ENCODE results near the gene RDH13.

RDH13 gene

GRCh38 chr19:55091126-55091910 lies 28.4 kb upstream of the RDH13 start:
- no peak for DNase-seq

DNA sequence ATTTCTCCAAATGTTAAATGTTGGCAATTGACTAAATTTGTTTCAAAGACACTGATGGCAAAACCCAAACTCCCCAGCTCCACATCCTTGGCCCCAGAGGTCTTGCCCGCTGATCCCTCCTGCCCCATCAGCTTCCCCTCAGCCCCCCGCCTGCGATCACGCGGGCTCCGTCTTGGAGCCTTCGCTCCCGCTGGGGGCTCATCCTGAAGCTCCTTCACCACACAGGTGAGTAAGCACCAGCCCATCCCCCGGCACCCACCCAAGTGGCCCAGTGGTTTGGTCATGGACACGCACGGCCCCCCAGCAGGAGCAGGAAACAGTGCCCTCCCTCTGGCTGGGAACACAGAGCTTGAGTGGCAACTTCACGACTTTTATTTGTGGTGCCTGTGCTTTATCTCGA lies 27.6 kb upstream of the RDH13 start:
- DNase-seq = no peak

DNA sequence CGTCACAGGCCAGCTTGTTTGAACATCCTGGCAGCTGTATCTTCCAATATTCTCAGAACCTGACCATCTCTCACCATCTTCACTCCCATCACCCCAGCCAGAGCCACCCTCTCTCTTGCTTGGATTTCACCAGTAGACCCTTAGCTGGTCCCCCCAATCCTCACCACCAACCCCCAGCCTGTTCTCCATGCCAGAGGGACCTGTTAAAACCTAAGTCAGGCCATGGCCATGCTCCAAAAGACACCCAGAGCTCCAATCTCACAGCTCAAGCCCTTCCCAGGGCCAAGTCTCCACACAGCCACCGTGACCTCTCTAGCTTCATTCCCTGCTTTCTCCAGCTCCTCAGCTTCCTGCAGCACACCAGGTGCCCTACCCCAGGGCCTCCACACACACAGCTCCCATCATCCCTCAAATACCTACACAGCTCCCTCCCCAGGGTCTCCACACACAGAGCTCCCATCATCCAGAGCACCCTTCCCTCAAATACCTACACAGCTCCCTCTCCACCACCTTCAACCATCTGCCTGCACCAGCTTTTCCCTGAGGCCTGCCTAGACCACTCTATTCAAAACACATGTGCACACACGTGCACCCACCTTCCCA lies 26.5 kb upstream of the RDH13 start:
- no peak for DNase-seq

DNA sequence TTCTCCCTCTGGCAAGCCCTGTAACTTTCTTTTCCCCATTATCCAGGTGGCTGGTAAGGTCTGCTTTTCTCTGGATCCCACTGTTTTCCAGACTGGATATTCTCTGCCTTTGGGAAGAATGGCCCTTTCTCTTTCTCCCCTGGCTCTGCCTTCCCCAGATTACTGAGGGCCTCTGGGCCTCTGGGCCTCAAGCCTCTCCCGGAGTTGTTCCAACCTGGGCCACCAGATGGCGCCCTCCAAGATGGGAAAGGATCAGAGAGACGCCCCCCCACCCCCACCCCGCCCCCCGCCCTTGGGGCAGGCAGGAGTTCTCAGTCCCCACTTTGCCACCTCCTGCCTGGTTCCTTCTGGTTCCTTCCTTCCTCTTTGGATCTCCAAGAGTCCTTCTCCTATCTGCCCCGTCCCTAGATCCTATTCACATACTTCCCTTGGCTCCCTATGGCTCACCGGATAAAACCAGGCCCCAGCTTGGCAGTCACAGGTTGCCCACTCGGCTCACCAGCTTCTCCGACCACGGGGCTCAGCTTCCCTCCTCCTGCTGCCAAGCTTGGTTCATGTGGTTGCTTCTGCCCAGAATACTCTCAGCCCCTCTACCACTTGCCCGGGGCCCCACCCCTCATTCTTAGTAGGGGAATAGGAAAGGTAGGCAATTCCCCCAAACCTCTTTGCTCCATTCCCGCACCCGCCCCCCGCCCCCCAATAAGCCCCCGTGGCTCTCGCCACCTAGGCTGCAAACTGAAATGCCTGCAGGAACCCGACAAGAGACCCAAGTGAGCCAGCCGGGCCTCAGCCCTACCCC lies 25.8 kb upstream of the RDH13 start:
- no peak for DNase-seq

GRCh38 chr19:55088021-55088451 lies 25.1 kb upstream of the RDH13 start:
- no peak for DNase-seq

- DNase-seq = no peak
Observed at GRCh38 chr19:55087542-55087901, 24.6 kb upstream of the RDH13 start.

- peak; percentile 68 for DNase-seq
Observed at GRCh38 chr19:55086730-55087541, 24.0 kb upstream of the RDH13 start.

- DNase-seq = no peak
Observed at GRCh38 chr19:55085923-55086715, 23.2 kb upstream of the RDH13 start.

DNA sequence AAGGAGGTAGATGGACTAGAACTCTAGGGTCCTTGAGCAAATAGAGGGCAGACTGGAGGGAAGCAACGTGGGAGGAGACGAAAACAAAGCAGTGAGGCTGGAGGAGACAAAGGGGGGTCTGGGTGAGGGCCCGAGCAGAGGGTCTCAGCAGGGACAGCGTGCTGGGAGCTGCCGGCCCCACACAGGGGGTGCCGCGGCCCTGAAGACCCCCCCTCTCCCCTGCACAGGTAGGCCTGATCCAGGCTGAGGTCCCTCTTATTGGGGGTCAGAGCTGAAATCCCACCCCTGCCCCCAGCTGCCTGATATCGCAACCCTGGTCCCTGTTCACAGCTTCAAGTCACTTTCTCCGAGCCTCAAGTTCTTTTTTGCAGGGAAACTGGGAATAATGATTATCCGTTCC lies 21.5 kb upstream of the RDH13 start:
- DNase-seq = no peak

- DNase-seq = no peak
Observed at GRCh38 chr19:55083004-55083850, 20.3 kb upstream of the RDH13 start.

GRCh38 chr19:55082020-55082851 lies 19.3 kb upstream of the RDH13 start:
- no peak for DNase-seq

- no peak for DNase-seq
Observed at GRCh38 chr19:55081770-55082019, 18.7 kb upstream of the RDH13 start.

- DNase-seq = no peak
Observed at GRCh38 chr19:55080968-55081769, 18.2 kb upstream of the RDH13 start.

- peak; percentile 53 for DNase-seq
Observed at GRCh38 chr19:55080121-55080967, 17.4 kb upstream of the RDH13 start.

- no peak for DNase-seq
Observed at GRCh38 chr19:55079400-55080038, 16.6 kb upstream of the RDH13 start.

DNA sequence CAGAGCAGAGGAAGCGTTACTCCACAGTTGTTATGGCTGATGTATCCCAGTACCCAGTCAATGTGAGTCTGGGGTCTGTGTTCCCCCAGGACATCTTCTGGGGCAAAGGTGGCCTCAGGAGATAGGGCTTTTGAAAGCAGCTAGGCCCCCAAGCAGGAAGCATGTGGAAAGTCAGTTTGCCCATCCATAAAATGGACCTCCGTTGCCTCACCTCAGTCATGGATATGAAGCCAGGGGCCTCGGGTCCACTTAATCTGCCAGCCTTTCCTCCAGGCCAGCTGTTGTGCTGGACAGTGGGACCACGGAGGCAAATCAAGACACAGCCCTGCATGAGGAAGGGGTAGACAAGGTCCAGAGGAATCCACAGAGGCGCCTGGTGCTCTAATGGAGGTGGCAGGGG lies 16.0 kb upstream of the RDH13 start:
- no peak for DNase-seq

DNA sequence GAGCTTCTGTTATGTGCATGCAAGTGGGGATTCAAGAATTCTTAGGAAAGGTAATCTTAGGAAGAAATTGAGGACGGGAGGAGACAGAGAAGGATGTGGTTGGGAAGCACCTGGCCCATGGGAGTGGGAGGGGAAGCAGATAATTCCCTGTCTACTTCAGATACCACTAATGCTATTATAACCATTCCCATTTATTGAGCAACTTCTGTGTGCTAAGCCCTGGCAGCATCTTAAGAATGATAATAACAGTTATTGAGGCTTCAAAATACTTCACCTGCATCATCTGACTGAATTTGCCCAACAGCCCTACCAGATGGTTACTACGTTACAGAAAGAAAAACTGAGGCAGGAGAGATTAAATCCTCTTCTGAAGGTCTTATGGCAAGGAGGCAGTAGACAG lies 14.2 kb upstream of the RDH13 start:
- DNase-seq = no peak

GRCh38 chr19:55076321-55076720 lies 13.4 kb upstream of the RDH13 start:
- DNase-seq = no peak

Data from DMS 273 treated with DMSO at 0.1 percent for 48 hours (cell line).